Kidney (tissue), 14 donors: ENCODE data around the gene UGT2A3. TPM values are rescaled to one million over a fixed set of nuclear protein-coding genes. Genes with fewer than 3 reads are reported as not detected.

Experiments
- DNase-seq, 5 donors: peaks; one replicate each; pipeline ENCODE4 v3.0.0-alpha.2; 2013 to 2020
- FAIRE-seq: peaks from 2 replicates; lab custom pipeline; 2012; peaks lifted over from hg19 to GRCh38; lab: Jason Lieb, UNC
- H3K27ac ChIP-seq, 2 donors: one replicate each; pipeline ENCODE4 v1.7.0; 2013; ENCODE audit warnings: low read depth in 2 of 2, low read length in 2 of 2, inconsistent platforms in 1 of 2
- H3K27me3 ChIP-seq: one replicate; pipeline ENCODE4 v1.7.1; 2013; ENCODE audit warnings: low read length, inconsistent platforms; ENCODE audit not compliant: control insufficient read depth, insufficient read depth
- H3K36me3 ChIP-seq, 3 donors: one replicate each; pipeline versions ENCODE4 v1.7.0 to v1.7.1; 2013; ENCODE audit warnings: low read length in 3 of 3, control low read depth in 1 of 3, inconsistent platforms in 1 of 3; ENCODE audit not compliant: insufficient read depth in 3 of 3, control insufficient read depth in 2 of 3
- H3K4me1 ChIP-seq, 3 donors: one replicate each; pipeline versions ENCODE4 v1.7.0 to v1.7.1; 2013; ENCODE audit warnings: low read length in 3 of 3, inconsistent platforms in 1 of 3, low read depth in 1 of 3; ENCODE audit not compliant: control insufficient read depth in 2 of 3, insufficient read depth in 2 of 3
- H3K4me3 ChIP-seq, 3 donors: one replicate each; pipeline versions ENCODE4 v1.7.0 to v1.8.1; 2013; ENCODE audit warnings: low read length in 3 of 3, control low read depth in 1 of 3, inconsistent platforms in 1 of 3
- H3K9ac ChIP-seq, 3 donors: one replicate each; pipeline versions ENCODE4 v1.7.0 to v1.7.1; 2013; ENCODE audit warnings: low read length in 3 of 3, control low read depth in 1 of 3, inconsistent platforms in 1 of 3
- H3K9me3 ChIP-seq, 3 donors: one replicate each; pipeline versions ENCODE4 v1.7.0 to v1.7.1; 2013; ENCODE audit warnings: low read length in 3 of 3, control low read depth in 1 of 3, inconsistent platforms in 1 of 3; ENCODE audit not compliant: control insufficient read depth in 2 of 3, insufficient read depth in 1 of 3
- intact Hi-C: fragments of 100-400 bp; cut with DNase I; formaldehyde crosslinking; loops from one replicate; pipeline ENCODE4 v1.11.1; 2022
- polyA plus RNA-seq: library from polyadenylated mRNA; stranded (reverse); fragments of 350-450 nt; fragmentation: Illumina TruSeq; extraction: RNeasy Lipid Tissue Mini Kit (QIAGEN cat#74804); gene quantifications from one replicate; pipeline ENCODE4 v1.2.3, GENCODE V29; 2014; ENCODE audit warnings: low read depth, low replicate concordance; ENCODE audit not compliant: insufficient read depth
- total RNA-seq: library from RNA; stranded (reverse); fragmentation: NEBNext Ultra II Directional; extraction: Animal tissue kit (Norgen Biotek cat#: 25700); gene quantifications from one replicate; pipeline ENCODE4 v1.2.1, GENCODE V29; 2021
- TF ChIP-seq, protein P1 (sequence below): IDR thresholded peaks from 3 replicates; pipeline ENCODE4 v1.5.1; 2012; ENCODE audit warnings: mild to moderate bottlenecking, moderate library complexity, borderline replicate concordance; ENCODE audit not compliant: insufficient read depth; ENCODE audit errors: extremely low read depth
- donor health status: control.
- donor health status: control.
- donor health status: control.
- donor health status: control.
- donor health status: control.
- donor health status: DM: yes; HTN: yes; CAD: no.
- donor health status: Normal renal cell carcinoma (clear cell type).

The UGT2A3 gene
- total and polyA plus RNA-seq, 2 donors from 2014 or later = 27.1 to 57.7 TPM

DNA sequence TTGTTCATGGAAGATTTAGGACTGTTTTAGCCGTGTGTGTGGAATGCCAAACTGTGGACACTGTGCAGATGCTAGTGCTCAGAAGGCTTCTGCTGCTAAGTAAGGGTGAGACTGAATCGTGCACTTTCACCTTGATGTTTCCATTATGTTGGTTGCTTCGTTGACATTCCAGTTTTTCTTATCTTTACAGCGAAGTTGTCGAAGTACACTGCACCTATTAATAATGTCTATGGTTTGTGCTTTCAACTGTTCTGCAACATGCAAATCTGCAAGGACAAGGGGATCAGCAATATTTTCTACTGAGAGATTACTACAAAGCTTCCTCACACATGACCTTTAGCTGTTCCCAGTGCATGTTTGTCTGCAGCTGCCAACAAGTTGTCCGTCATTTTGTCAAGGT is 67.7 kb downstream of the UGT2A3 start:
- Histone ChIP-seq H3K4me1 (no peaks in the 10 kb centered on the region), H3K27me3 (no peaks in the 10 kb centered on the region), H3K9ac (no peak overlapping the region), H3K9me3 (no peaks in the 10 kb centered on the region), H3K36me3 (no peaks in the 10 kb centered on the region), H3K27ac (no peak overlapping the region), H3K4me3 (no peak overlapping the region)
- TF ChIP-seq, protein P1, sequence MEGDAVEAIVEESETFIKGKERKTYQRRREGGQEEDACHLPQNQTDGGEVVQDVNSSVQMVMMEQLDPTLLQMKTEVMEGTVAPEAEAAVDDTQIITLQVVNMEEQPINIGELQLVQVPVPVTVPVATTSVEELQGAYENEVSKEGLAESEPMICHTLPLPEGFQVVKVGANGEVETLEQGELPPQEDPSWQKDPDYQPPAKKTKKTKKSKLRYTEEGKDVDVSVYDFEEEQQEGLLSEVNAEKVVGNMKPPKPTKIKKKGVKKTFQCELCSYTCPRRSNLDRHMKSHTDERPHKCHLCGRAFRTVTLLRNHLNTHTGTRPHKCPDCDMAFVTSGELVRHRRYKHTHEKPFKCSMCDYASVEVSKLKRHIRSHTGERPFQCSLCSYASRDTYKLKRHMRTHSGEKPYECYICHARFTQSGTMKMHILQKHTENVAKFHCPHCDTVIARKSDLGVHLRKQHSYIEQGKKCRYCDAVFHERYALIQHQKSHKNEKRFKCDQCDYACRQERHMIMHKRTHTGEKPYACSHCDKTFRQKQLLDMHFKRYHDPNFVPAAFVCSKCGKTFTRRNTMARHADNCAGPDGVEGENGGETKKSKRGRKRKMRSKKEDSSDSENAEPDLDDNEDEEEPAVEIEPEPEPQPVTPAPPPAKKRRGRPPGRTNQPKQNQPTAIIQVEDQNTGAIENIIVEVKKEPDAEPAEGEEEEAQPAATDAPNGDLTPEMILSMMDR = no peak
- FAIRE-seq (no peak), DNase-seq (no peak)
- intact Hi-C loops = no loop called here

Other genes starting within 250 kb of the UGT2A3 start
- not detected for gene UGT2B10, start 135.8 kb downstream of the UGT2A3 start, total RNA-seq
- gene UGT2B10, start 135.8 kb downstream of the UGT2A3 start, polyA plus RNA-seq = not detected
- gene UGT2B7, start 144.7 kb upstream of the UGT2A3 start, total RNA-seq = 161 TPM
- 390 TPM for gene UGT2B7, start 144.7 kb upstream of the UGT2A3 start, polyA plus RNA-seq